Mammary epithelial cell (primary cell): ENCODE measurements around the gene F11R.
"Not testable (repeated sequence)": the region's sequence is repeated elsewhere in the genome, so short reads cannot be mapped to it uniquely, and the experiment has no call there.

ENCODE experiments used
- CTCF ChIP-seq, 2 donors: IDR thresholded peaks in 1 of 2; conservative IDR thresholded peaks in 1 of 2; 2 replicates each; pipeline ENCODE4 v1.5.1; 2011 to 2012; ENCODE audit warnings: inconsistent platforms in 2 of 2, low read length in 2 of 2, mild to moderate bottlenecking in 2 of 2, control low read depth in 1 of 2, low read depth in 1 of 2; ENCODE audit not compliant: insufficient read depth in 1 of 2; ENCODE audit errors: extremely low read depth in 1 of 2
- EZH2 ChIP-seq: IDR thresholded peaks from 2 replicates; pipeline ENCODE4 v1.6.1; 2012; ENCODE audit warnings: low read length, inconsistent platforms, borderline replicate concordance

- not testable (repeated sequence) for TF ChIP-seq CTCF (conservative IDR thresholded peaks at IDR 0.05 in 1 of 2, IDR thresholded peaks at IDR 0.05 in 1 of 2; ENCODE audit: extremely low read depth in 1 of 2, insufficient read depth in 1 of 2, low read depth in 1 of 2, low read length in 2 of 2); EZH2
These were observed 44.7 kb upstream of the F11R start for GRCh38 chr1:161065681-161066080.
